Right cardiac atrium (tissue), 5 donors: ENCODE data around the gene PIM3. TPM values are rescaled to one million over a fixed set of nuclear protein-coding genes. Genes with fewer than 3 reads are reported as not detected.
A peak's percentile ranks its signal among the peaks of the same experiment; 100 is the strongest.

ENCODE experiments used
- ATAC-seq, 2 donors: fragments of 200-7000 bp; cut with Tn5 transposase; one replicate each; pipeline versions ENCODE4 v1.8.0 to v1.9.1; 2020; ENCODE audit warnings: moderate library complexity in 2 of 2, mild to moderate bottlenecking in 1 of 2
- DNase-seq, 3 donors: peaks; one replicate each; pipeline ENCODE4 v3.0.0-alpha.2; 2020
- H3K27ac ChIP-seq: one replicate; pipeline ENCODE4 v1.5.1; 2013; ENCODE audit warnings: mild to moderate bottlenecking, low read length, control low read depth, moderate library complexity
- H3K27me3 ChIP-seq: one replicate; pipeline ENCODE4 v1.6.1; 2013; ENCODE audit not compliant: control insufficient read depth, insufficient read depth
- H3K4me1 ChIP-seq: one replicate; pipeline ENCODE4 v1.6.1; 2013; ENCODE audit warnings: low read length; ENCODE audit not compliant: control insufficient read depth, insufficient read depth
- H3K4me3 ChIP-seq: one replicate; pipeline ENCODE4 v1.5.1; 2013; ENCODE audit warnings: low read length, control low read depth
- H3K9me3 ChIP-seq: one replicate; pipeline ENCODE4 v1.6.1; 2013; ENCODE audit warnings: low read length; ENCODE audit not compliant: control insufficient read depth
- WGBS: extraction: QIAGEN DNeasy Blood & Tissue Kit; methylation state at CpG from one replicate; pipeline ENCODE4 v1.1.7; 2013; 5-methylcytosine and 5-hydroxymethylcytosine counted together
- intact Hi-C, 4 donors: fragments of 100-400 bp; cut with DNase I; formaldehyde crosslinking; loops; one replicate each; pipeline versions ENCODE4 v1.11.0 to v1.14.0; 2022 to 2023
- polyA plus RNA-seq: library from polyadenylated mRNA; stranded (reverse); fragments of 200-250 nt; gene quantifications from one replicate; pipeline ENCODE4 v1.2.3, GENCODE V29; 2013
- total RNA-seq, 4 donors: library from RNA; stranded (reverse); fragmentation: NEBNext Ultra II Directional; extraction: Animal tissue kit (Norgen Biotek cat#: 25700); gene quantifications; one replicate each; pipeline ENCODE4 v1.2.1, GENCODE V29; 2021
- donor health status: healthy with polysubstance abuse.
- donor health status: DM: no; HTN: yes; CAD: no.
- donor health status: DM: no; HTN: no; CAD: no.
- donor health status: DM: no; HTN: yes; CAD: no; lungs with severe emphysema.
- donor health status: DM: yes; HTN: yes; CAD: no.

PIM3 gene
- total and polyA plus RNA-seq, 5 donors = 39.0 to 55.8 (median 48.2) TPM

DNA sequence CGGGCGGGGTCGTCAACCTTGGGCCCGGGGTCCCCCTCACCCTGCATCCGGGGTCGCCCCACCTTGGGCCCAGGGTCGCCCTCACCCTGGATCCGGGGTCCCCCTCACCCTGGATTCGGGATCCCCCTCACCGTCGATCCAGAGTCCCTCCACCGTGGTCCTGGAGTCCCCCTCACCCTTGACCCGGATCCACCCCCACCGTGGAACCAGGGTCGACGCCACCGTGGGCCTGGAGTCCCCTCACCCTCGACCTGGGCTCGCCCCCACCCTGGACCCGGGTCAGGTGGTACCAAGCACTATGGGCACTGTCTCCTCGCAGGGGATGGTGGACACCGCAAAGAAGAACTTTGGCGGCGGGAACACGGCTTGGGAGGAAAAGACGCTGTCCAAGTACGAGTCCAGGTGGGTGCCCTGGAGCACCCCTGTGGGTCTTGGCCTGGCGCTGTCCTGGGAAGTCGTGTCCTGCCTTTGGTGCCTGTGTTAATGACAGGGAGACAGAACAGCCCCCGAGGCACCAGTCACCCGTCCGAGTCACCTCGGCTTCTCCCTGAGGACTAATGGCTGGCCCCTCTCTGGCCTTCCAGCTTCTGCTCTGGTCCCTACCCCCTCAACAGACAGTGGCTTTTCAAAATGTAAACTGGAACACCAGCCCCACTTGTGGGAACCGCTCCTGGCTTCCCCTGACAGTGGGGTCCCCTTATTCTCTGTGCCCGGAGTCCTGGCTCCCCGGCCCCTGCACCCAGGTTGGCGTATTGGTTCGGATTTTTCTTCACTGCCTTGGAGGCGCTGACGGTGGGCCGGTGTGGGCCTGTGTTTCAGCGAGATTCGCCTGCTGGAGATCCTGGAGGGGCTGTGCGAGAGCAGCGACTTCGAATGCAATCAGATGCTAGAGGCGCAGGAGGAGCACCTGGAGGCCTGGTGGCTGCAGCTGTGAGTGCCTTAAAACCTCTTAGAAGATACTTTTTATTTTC, 41.4 kb upstream of the PIM3 start:
- peaks cover 7% of the 10 kb centered on the region for H3K4me1 ChIP-seq
- WGBS = 39% methylated on average over 47 of the region's 47 CpGs
- DNase-seq (peak in 2 of 3 donors; percentile 60 to 82), ATAC-seq (no peak)
- H3K9me3 ChIP-seq = no peaks in the 10 kb centered on the region
- intact Hi-C loops = loop anchor here in 1 of 4 donors (10.0 kb wide), 1 partner anchor 154 kb away; no protein-coding TSS in a partner anchor
- no peaks in the 10 kb centered on the region for H3K27me3 ChIP-seq
- H3K4me3 ChIP-seq = peak overlapping the region; percentile 62
- no peak overlapping the region for H3K27ac ChIP-seq

DNA sequence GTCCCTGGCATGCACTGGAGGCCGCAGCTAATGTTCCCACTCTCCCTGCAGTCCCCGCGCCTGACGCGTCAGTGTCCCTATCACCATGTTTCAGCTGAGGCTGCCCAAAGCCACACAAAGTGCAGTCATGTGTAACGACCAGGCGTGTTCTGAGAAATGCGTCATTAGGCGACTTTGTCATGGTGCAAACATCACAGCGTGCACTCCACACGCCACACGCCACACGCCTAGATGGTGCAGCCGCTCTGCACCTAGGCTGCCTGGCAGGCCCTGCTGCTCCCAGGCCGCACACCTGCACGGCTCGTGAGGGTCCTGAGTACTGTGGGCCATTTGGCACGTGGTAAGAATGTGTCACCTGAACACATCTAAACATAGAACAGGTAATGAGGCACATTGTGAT, 39.7 kb upstream of the PIM3 start:
- WGBS = 95% methylated on average over 18 of the region's 18 CpGs
- intact Hi-C loops = no loop called here

DNA sequence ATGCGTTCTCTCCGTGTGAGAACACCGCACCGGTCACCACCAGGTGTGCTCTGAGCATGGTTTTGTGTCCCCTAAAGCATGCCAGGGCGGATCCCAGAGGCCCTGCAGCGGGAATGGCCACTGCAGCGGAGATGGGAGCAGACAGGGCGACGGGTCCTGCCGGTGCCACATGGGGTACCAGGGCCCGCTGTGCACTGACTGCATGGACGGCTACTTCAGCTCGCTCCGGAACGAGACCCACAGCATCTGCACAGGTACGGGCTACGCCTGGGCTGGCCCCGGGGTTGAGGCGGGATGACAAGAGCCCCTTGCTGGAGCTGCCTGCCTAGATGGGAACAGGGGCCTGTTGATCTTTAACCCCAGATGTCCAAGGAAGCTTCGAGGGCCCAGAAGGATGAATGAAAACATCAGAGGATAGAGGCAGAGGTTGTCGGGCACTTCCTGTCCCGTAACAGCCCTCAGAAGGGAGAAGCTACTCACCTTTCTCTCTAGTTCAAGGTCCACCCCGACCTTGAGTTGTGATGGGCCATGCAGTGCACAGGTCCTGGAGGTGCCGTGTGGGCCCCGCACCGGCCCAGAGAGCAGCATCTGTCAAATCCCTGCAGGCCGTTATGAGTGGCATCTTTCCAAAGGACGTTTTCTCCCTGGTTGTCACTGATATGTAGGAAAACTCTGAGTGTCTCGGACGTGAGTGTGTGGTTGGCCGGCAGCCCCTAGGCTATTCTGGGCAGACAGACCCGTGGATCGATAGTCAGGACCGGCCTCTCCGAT, 38.9 kb upstream of the PIM3 start:
- intact Hi-C loops = no loop called here
- H3K27ac ChIP-seq = no peak overlapping the region
- H3K4me3 ChIP-seq = no peak overlapping the region
- WGBS = 86% methylated on average over 35 of the region's 35 CpGs
- peaks cover 7% of the 10 kb centered on the region for H3K4me1 ChIP-seq
- no peaks in the 10 kb centered on the region for H3K27me3 ChIP-seq
- no peaks in the 10 kb centered on the region for H3K9me3 ChIP-seq
- ATAC-seq = no peak
- peak in 2 of 3 donors; percentile 49 to 50 for DNase-seq

More for the DNA sequence above, 39.7 kb upstream of the PIM3 start:
- Histone ChIP-seq H3K4me3 (no peak overlapping the region), H3K27me3 (no peaks in the 10 kb centered on the region), H3K4me1 (peaks cover 7% of the 10 kb centered on the region), H3K27ac (no peak overlapping the region), H3K9me3 (no peaks in the 10 kb centered on the region)
- DNase-seq (peak in 2 of 3 donors; percentile 27 to 53), ATAC-seq (no peak)

DNA sequence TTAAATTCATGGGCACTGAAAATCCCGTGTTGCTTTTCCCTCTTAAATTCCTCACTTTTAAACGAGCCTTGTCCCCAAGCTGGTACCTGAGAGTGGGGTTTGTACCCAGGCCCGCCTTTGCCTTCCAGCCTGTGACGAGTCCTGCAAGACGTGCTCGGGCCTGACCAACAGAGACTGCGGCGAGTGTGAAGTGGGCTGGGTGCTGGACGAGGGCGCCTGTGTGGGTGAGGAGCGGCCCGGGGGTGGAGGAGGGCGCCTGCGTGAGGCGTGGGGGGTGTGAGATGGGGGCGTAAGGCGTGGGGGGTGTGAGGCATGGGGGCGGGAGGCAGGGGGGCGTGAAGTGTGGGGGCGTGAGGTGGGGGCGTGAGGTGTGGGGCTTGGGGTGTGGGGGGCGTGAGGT, 38.1 kb upstream of the PIM3 start:
- H3K9me3 ChIP-seq = no peaks in the 10 kb centered on the region
- peaks cover 3% of the 10 kb centered on the region for H3K4me1 ChIP-seq
- DNase-seq (peak in 2 of 3 donors; percentile 37 to 48), ATAC-seq (no peak)
- H3K27ac ChIP-seq = no peak overlapping the region
- H3K4me3 ChIP-seq = no peak overlapping the region
- intact Hi-C loops = no loop called here
- 93% methylated on average over 22 of the region's 22 CpGs for WGBS
- no peaks in the 10 kb centered on the region for H3K27me3 ChIP-seq

DNA sequence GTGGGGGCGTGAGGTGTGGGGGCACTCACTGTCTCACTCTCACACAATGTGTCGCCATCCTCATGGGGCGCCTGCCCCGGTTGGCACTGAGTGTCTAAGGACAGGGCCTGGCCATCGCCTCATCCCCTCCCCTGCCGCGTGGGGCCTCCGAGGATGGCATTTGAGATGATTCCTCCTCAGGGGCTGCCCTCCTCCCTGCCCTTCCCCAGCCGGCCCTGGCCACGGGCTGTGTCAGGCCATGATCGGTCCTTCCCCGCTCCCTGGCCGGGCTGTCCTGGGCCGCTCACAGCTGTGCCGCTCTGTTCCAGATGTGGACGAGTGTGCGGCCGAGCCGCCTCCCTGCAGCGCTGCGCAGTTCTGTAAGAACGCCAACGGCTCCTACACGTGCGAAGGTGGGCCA, 37.6 kb upstream of the PIM3 start:
- Histone ChIP-seq H3K9me3 (no peaks in the 10 kb centered on the region), H3K27me3 (no peaks in the 10 kb centered on the region), H3K4me1 (peaks cover 3% of the 10 kb centered on the region), H3K4me3 (no peak overlapping the region), H3K27ac (no peak overlapping the region)
- ATAC-seq (no peak), DNase-seq (peak in 2 of 3 donors; percentile 50 to 56)
- intact Hi-C loops = no loop called here
- 92% methylated on average over 25 of the region's 25 CpGs for WGBS

DNA sequence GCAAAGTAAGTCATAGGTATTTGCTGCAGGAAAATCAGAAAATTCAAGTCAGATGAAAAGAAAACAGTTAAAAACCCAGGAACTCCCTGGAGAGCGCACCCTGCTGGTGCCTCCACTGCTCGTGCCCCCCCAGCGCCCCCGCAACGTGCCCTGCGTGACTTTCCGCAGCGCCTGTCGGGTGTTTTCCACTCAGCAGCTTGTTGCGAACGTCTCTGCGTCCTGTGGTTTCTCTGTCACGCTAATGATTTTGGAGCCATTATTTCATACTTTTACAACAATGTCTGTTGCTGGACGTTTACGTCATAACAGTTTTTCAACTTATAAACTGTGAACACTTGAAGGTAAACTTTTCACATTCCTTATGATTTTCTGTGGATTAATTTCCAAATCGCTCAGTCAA, 37.1 kb upstream of the PIM3 start:
- no peak overlapping the region for H3K27ac ChIP-seq
- DNase-seq = peak in 1 of 3 donors; percentile 35
- intact Hi-C loops = no loop called here
- H3K4me3 ChIP-seq = no peak overlapping the region
- ATAC-seq = no peak
- no peaks in the 10 kb centered on the region for H3K27me3 ChIP-seq
- WGBS = 81% methylated on average over 16 of the region's 16 CpGs
- H3K4me1 ChIP-seq = peaks cover 3% of the 10 kb centered on the region
- no peaks in the 10 kb centered on the region for H3K9me3 ChIP-seq

DNA sequence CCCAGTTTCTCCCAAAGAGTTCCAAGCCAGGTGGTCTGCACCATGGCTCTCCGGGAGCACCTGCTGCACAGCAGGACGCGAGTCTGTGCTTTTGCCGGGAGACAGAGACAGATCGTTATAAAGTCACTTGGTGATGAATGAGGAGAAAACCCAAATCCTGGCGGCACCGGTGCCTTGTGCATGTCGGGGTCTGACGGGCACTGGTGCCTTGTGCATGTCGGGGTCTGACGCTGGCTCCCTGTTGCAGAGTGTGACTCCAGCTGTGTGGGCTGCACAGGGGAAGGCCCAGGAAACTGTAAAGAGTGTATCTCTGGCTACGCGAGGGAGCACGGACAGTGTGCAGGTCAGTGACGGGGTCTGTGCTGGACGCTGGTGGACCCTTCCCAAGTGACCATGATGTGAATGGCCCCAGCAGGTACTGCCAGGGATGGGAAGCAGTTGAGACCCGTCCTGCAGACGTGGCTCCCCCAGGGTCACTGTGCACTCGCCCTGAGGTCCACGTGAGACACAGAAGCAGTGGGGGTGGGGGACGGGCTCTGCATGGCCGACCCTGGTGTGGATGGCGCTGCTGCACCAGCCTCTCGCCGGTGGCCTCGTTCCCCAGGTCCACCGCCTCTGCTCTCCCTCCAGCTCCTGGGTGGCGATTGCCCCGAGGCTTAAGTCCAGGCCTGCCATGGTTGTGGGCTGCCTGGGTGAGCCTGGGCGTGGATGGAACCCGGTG, 36.3 kb upstream of the PIM3 start:
- Histone ChIP-seq H3K4me3 (no peak overlapping the region), H3K4me1 (no peaks in the 10 kb centered on the region), H3K9me3 (no peaks in the 10 kb centered on the region), H3K27me3 (no peaks in the 10 kb centered on the region), H3K27ac (no peak overlapping the region)
- 96% methylated on average over 31 of the region's 31 CpGs for WGBS
- ATAC-seq (no peak), DNase-seq (peak in 1 of 3 donors; percentile 45)
- intact Hi-C loops = no loop called here

DNA sequence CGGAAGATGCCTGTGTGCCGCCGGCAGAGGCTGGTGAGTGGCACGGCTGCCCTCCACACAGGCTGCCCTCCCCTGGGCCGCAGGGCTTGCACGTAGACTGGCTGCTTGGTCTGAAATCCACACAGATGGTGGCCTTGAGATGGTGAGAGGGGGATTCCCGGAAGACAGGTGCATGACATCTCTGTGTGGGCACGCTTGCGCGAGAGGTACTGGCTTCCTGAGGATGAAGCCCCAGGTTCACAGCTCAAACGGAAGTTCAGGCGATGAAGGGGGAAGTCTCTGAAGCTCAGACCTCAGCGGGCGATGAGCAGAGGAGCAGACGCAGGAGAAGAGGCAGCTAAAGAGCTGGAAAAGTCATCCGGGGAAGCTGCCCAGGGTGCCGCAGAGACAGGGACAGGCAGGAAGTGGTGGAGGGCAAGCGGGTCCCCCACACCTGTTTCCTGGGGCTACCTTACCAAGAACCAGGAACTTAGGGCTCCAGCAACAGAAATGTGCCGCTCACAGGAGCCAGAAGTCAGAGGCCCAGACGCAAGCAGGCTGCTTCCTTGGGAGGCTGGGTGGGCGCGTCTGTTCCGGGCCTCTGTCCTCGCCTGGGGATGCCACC, 34.9 kb upstream of the PIM3 start:
- H3K9me3 ChIP-seq = no peaks in the 10 kb centered on the region
- 84% methylated on average over 24 of the region's 24 CpGs for WGBS
- no peak overlapping the region for H3K27ac ChIP-seq
- H3K4me3 ChIP-seq = no peak overlapping the region
- H3K4me1 ChIP-seq = no peaks in the 10 kb centered on the region
- intact Hi-C loops = loop anchor here in 2 of 4 donors (5.0 kb wide), 2 partner anchors 67 to 107 kb away; no protein-coding TSS in a partner anchor
- DNase-seq = no peak
- no peak for ATAC-seq
- H3K27me3 ChIP-seq = no peaks in the 10 kb centered on the region

DNA sequence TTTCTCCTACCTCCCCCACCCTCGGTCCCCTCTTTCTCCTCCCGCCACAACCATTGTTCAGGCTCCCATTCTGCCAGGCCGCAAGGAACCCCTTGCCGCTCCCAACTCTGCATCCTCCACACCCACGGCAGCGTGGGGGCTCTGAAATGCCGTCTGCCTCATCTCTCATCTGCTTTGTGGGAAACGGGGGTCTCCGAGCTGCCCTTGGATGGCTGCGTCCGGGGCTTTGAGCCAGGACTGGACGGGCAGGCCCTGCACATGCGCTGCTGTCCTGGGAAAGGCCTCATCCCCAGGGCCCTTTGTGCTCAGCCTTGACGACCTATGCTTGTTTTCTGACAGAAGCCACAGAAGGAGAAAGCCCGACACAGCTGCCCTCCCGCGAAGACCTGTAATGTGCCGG, 33.7 kb upstream of the PIM3 start:
- no peaks in the 10 kb centered on the region for H3K27me3 ChIP-seq
- WGBS = 77% methylated on average over 18 of the region's 18 CpGs
- intact Hi-C loops = loop anchor here in 2 of 4 donors (5.0 kb wide), 2 partner anchors 65 to 105 kb away; no protein-coding TSS in a partner anchor
- DNase-seq = no peak
- H3K27ac ChIP-seq = no peak overlapping the region
- H3K4me1 ChIP-seq = no peaks in the 10 kb centered on the region
- no peaks in the 10 kb centered on the region for H3K9me3 ChIP-seq
- no peak for ATAC-seq
- H3K4me3 ChIP-seq = no peak overlapping the region

DNA sequence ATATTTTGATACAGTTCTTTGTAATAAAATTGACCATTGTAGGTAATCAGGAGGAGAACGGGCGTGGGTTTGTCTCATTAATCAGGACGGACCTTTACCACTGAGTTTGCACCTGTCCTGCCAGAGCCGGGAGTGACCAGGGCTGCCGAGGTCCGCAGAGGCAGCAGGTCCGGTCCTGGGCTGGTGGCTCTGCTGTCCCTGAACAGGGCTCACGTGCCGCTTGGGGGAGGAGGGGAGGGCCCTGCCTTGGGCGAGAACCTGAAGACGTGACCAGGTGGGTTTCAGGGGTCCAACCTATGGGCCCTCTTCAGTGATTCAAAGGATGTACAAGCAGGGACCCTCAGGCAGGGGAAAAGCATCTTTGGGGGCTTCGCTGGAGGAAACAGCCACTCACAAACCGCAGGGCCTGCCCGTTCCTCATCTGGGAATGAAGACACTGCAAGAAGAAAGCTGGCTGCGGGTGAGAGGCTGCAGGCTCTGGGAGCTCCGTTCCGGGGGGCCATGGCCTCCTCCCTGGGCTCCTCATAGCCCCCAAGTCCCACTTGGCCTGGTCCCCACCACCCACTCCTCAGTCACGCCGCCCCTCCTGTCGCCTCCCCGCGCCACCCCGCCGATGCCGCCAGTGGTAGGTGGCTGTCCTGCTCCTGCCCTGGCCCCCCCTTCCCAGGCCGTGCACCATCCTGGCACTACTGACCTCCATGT, 32.9 kb upstream of the PIM3 start:
- Histone ChIP-seq H3K27me3 (no peaks in the 10 kb centered on the region), H3K9me3 (no peaks in the 10 kb centered on the region), H3K27ac (no peak overlapping the region), H3K4me1 (no peaks in the 10 kb centered on the region), H3K4me3 (no peak overlapping the region)
- 93% methylated on average over 26 of the region's 26 CpGs for WGBS
- DNase-seq (no peak), ATAC-seq (no peak)
- intact Hi-C loops = loop anchor here in 3 of 4 donors (2.0 to 5.0 kb wide), 3 partner anchors 65 to 105 kb away; no protein-coding TSS in a partner anchor
